Ovary (tissue), 3 donors: ENCODE results near the gene SLC25A42.

Experiments
- CTCF ChIP-seq, 3 donors: fragments of 450-650 bp in 2 of 3; fragments of 200-600 bp in 1 of 3; IDR thresholded peaks; one replicate each; pipeline versions ENCODE4 v1.5.1 to v1.8.0; 2016 to 2022; ENCODE audit warnings: antibody characterized with exemption in 3 of 3, mild to moderate bottlenecking in 1 of 3
- EP300 ChIP-seq: sonication (generic); formaldehyde crosslinking; IDR thresholded peaks from one replicate; pipeline ENCODE4 v1.6.1; 2017; ENCODE audit warnings: antibody characterized with exemption
- donor health status: DM: no; HTN: no; CAD: no.

GRCh38 chr19:19145281-19145680, 81.5 kb downstream of the SLC25A42 start:
- no peak for TF ChIP-seq EP300
- TF ChIP-seq CTCF (IDR thresholded peaks at IDR 0.05), result no peak
